Liver (tissue), 9 donors: ENCODE measurements around the gene PMM2. TPM values are rescaled to one million over a fixed set of nuclear protein-coding genes. Genes with fewer than 3 reads are reported as not detected.

Source experiments
- DNase-seq: peaks from one replicate; pipeline ENCODE4 v3.0.0-alpha.2; 2017; ENCODE audit warnings: low spot score
- H3K27ac ChIP-seq, 2 donors: one replicate each; pipeline ENCODE4 v1.7.0; 2013; ENCODE audit warnings: inconsistent platforms in 2 of 2, low read length in 2 of 2, control low read depth in 1 of 2, low read depth in 1 of 2, mild to moderate bottlenecking in 1 of 2
- H3K27me3 ChIP-seq, 4 donors: one replicate each; pipeline versions ENCODE4 v1.6.1 to v1.7.0; 2013; ENCODE audit warnings: low read length in 3 of 4, inconsistent platforms in 1 of 4, mild to moderate bottlenecking in 1 of 4, moderate library complexity in 1 of 4; ENCODE audit not compliant: control insufficient read depth in 4 of 4, insufficient read depth in 4 of 4
- H3K36me3 ChIP-seq, 4 donors: one replicate each; pipeline versions ENCODE4 v1.6.1 to v1.7.0; 2013; ENCODE audit warnings: low read length in 3 of 4, mild to moderate bottlenecking in 3 of 4, low read depth in 1 of 4, moderate library complexity in 1 of 4; ENCODE audit not compliant: control insufficient read depth in 4 of 4, insufficient read depth in 3 of 4
- H3K4me1 ChIP-seq, 4 donors: one replicate each; pipeline versions ENCODE4 v1.6.1 to v1.7.0; 2013; ENCODE audit warnings: low read length in 3 of 4, mild to moderate bottlenecking in 3 of 4, moderate library complexity in 1 of 4; ENCODE audit not compliant: control insufficient read depth in 4 of 4, insufficient read depth in 4 of 4
- H3K4me3 ChIP-seq, 3 donors: one replicate each; pipeline versions ENCODE4 v1.6.1 to v1.7.0; 2013; ENCODE audit warnings: low read length in 3 of 3, control low read depth in 1 of 3, low read depth in 1 of 3, mild to moderate bottlenecking in 1 of 3
- H3K9ac ChIP-seq, 2 donors: one replicate each; pipeline ENCODE4 v1.7.0; 2013; ENCODE audit warnings: low read length in 2 of 2, mild to moderate bottlenecking in 2 of 2, moderate library complexity in 2 of 2, control low read depth in 1 of 2, low read depth in 1 of 2
- H3K9me3 ChIP-seq, 4 donors: one replicate each; pipeline versions ENCODE4 v1.6.1 to v1.7.0; 2013; ENCODE audit warnings: low read length in 3 of 4; ENCODE audit not compliant: control insufficient read depth in 4 of 4
- EGR1 ChIP-seq, 2 donors: IDR thresholded peaks; 2 replicates each; pipeline ENCODE4 v1.6.1; 2016 to 2018; ENCODE audit warnings: antibody characterized with exemption in 2 of 2, low read depth in 2 of 2
- FOXA1 ChIP-seq: IDR thresholded peaks from 2 replicates; pipeline ENCODE4 v1.6.1; 2016; ENCODE audit warnings: antibody characterized with exemption
- GABPA ChIP-seq, 2 donors: IDR thresholded peaks in 1 of 2; conservative IDR thresholded peaks in 1 of 2; 2 replicates each; pipeline ENCODE4 v1.6.1; 2016; ENCODE audit warnings: antibody characterized with exemption in 2 of 2, mild to moderate bottlenecking in 1 of 2, moderate library complexity in 1 of 2
- HNF4A ChIP-seq, 2 donors: conservative IDR thresholded peaks; 2 replicates each; pipeline ENCODE4 v1.6.1; 2016; ENCODE audit warnings: antibody characterized with exemption in 2 of 2, mild to moderate bottlenecking in 2 of 2
- HNF4G ChIP-seq: IDR thresholded peaks from 2 replicates; pipeline ENCODE4 v1.6.1; 2016; ENCODE audit warnings: antibody characterized with exemption
- JUND ChIP-seq, 2 donors: IDR thresholded peaks; 2 replicates each; pipeline ENCODE4 v1.6.1; 2016; ENCODE audit warnings: antibody characterized with exemption in 2 of 2
- NR2F2 ChIP-seq: IDR thresholded peaks from 2 replicates; pipeline ENCODE4 v1.6.1; 2016; ENCODE audit warnings: antibody characterized with exemption
- RXRA ChIP-seq, 2 donors: IDR thresholded peaks; 2 replicates each; pipeline ENCODE4 v1.6.1; 2017 to 2018; ENCODE audit warnings: antibody characterized with exemption in 2 of 2, mild to moderate bottlenecking in 1 of 2
- SP1 ChIP-seq: IDR thresholded peaks from 2 replicates; pipeline ENCODE4 v1.6.1; 2018; ENCODE audit warnings: antibody characterized with exemption, mild to moderate bottlenecking
- TAF1 ChIP-seq: conservative IDR thresholded peaks from 2 replicates; pipeline ENCODE4 v1.6.1; 2016; ENCODE audit warnings: antibody characterized with exemption, mild to moderate bottlenecking
- YY1 ChIP-seq: IDR thresholded peaks from 2 replicates; pipeline ENCODE4 v1.6.1; 2016; ENCODE audit warnings: antibody characterized with exemption, mild to moderate bottlenecking
- WGBS: extraction: QIAGEN DNeasy Blood & Tissue Kit; methylation state at CpG from one replicate; pipeline ENCODE4 v1.1.7; 2013; 5-methylcytosine and 5-hydroxymethylcytosine counted together
- polyA plus RNA-seq, 2 donors: library from polyadenylated mRNA; stranded (reverse) in 1 of 2; unstranded in 1 of 2; fragments of 200-250 nt in 1 of 2; fragments of >200 nt in 1 of 2; fragmentation: Nextera tagmentation in 1 of 2; extraction: Ambion mirVana in 1 of 2; gene quantifications; one replicate each; pipeline versions ENCODE4 v1.2.1 to v1.2.3, GENCODE V29; 2013 to 2015
- total RNA-seq, 2 donors: library from RNA; depleted of rRNA; stranded (reverse); fragments of >200 nt; gene quantifications; one replicate each; pipeline ENCODE4 v1.2.3, GENCODE V29; 2014
- TF ChIP-seq, protein P1 (sequence below): IDR thresholded peaks from 2 replicates; pipeline ENCODE4 v1.6.1; 2016; ENCODE audit warnings: antibody characterized with exemption
- TF ChIP-seq, protein P2 (sequence below): fragments of 150-350 bp; IDR thresholded peaks from 2 replicates; pipeline ENCODE4 v1.5.1; 2017; ENCODE audit warnings: improper control_type of control experiment, low read depth, low read length; ENCODE audit not compliant: missing input control
- TF ChIP-seq, protein P3 (sequence below): IDR thresholded peaks from 2 replicates; pipeline ENCODE4 v1.6.1; 2016; ENCODE audit warnings: antibody characterized with exemption, mild to moderate bottlenecking
- TF ChIP-seq, protein P4 (sequence below): IDR thresholded peaks from 2 replicates; pipeline ENCODE4 v1.6.1; 2016; ENCODE audit warnings: antibody characterized with exemption
- donor health status: healthy.
- donor health status: healthy.
- donor health status: healthy.
- donor health status: healthy.
- donor health status: healthy.

Gene PMM2
- total and polyA plus RNA-seq, 4 donors = 6.8 to 38.9 (median 30.0) TPM

DNA sequence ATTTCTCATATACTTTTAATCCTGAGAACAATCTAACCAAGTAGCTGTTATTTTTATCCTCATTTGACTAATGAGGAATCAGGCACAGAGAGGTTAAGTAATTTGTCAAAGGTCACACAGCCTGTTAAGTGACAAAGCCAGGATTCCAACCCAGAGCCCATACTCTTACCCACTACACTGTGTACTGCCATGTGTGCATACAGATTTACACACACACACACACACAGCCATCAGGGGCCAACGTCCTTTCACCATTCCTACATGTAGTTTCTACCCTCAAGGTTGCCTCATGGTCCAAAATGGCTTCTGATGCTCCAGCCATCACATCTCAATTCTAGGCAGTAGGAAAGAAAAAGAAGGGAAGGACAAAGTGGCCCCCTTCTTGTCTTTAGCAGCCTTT lies 22.3 kb upstream of the PMM2 start:
- no peaks in the 10 kb centered on the region for H3K27me3 ChIP-seq
- WGBS = 96% methylated on average over 1 of the region's 1 CpG
- no peak for DNase-seq

DNA sequence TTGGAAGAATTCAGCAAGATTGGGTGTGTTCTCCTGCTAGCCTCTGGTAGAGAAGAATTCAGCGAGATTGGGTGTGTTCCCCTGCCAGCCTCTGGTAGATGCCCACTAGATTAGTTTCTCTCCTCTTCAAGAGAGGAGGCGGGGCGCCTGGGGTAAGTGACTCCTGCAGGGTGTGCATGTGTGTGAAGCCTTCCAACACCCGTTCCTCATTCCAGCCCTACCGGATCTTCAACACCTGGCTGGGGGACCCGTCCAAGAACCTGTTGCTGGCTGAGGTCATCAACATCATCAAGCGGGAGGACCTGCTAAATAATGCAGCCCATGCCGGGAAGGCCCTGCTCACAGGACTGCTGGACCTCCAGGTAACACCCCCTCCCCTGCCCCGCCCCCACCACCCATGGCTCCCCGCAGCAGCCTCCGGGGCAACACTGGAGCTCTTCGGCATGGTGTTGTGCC lies 21.5 kb upstream of the PMM2 start:
- H3K27ac ChIP-seq = no peak overlapping the region
- TF ChIP-seq, protein P1, sequence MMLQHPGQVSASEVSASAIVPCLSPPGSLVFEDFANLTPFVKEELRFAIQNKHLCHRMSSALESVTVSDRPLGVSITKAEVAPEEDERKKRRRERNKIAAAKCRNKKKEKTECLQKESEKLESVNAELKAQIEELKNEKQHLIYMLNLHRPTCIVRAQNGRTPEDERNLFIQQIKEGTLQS = no peak
- TF ChIP-seq GABPA (IDR thresholded peaks at IDR 0.05 in 1 of 2, conservative IDR thresholded peaks at IDR 0.05 in 1 of 2) = no peak
- no peak overlapping the region for H3K4me3 ChIP-seq
- no peaks in the 10 kb centered on the region for H3K27me3 ChIP-seq
- H3K36me3 ChIP-seq = peaks cover 24 to 89% (median 64%) of the 10 kb centered on the region in 4 donors
- no peaks in the 10 kb centered on the region for H3K9me3 ChIP-seq
- WGBS = 89% methylated on average over 12 of the region's 12 CpGs
- no peak overlapping the region for H3K9ac ChIP-seq
- no peak for DNase-seq
- H3K4me1 ChIP-seq = no peaks in the 10 kb centered on the region

More for the DNA sequence above, 22.3 kb upstream of the PMM2 start:
- TF ChIP-seq RXRA (IDR thresholded peaks at IDR 0.05) = no peak
- H3K9me3 ChIP-seq = no peaks in the 10 kb centered on the region
- H3K4me1 ChIP-seq = no peaks in the 10 kb centered on the region
- no peak overlapping the region for H3K4me3 ChIP-seq
- H3K36me3 ChIP-seq = peaks cover 24 to 87% (median 59%) of the 10 kb centered on the region in 4 donors
- H3K27ac ChIP-seq = no peak overlapping the region
- no peak overlapping the region for H3K9ac ChIP-seq

DNA sequence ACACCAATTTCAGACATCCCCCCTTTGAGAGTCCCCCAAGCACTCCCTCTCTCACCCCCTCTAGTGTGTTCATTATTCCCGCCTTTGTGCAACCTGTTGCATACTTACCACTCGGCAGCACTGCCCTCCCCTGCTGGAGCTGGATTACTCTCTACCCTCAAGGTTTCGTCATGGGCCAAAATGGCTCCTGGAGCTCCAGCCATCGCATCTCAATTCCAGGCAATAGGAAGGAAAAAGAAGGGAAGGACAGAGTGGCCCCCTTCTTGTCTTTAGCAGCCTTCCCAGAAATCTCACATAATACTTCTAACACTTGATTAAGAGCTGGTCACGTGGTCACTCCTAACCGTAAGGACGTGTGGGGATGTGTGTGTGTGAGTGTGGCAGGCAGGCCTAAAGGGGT lies 20.4 kb upstream of the PMM2 start:
- no peak overlapping the region for H3K27ac ChIP-seq

DNA sequence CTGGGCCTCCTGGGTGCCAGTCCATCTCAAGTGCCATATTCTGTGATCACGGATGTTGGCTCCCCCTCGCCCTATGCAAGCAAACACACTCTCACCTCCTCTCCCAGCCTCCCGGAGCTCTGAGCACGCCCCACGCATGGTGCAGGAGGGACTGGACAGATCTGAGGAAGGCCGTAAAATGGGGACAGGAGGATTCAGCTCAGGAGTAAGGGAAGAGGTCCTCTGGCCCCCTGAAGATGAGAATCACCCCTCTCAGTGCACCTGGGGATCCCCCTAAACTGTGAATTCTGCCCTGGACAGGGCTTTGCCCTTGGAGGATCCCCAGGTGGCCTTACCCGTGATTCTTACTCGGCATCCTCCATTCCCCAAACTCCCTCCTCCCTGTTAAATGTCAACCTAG lies 15.8 kb upstream of the PMM2 start:
- DNase-seq = no peak
- no peak for TF ChIP-seq RXRA (IDR thresholded peaks at IDR 0.05)
- TF ChIP-seq JUND (IDR thresholded peaks at IDR 0.05) = no peak
- no peak for TF ChIP-seq EGR1 (IDR thresholded peaks at IDR 0.05; ENCODE audit: low read depth in 2 of 2)
- TF ChIP-seq, protein P2, sequence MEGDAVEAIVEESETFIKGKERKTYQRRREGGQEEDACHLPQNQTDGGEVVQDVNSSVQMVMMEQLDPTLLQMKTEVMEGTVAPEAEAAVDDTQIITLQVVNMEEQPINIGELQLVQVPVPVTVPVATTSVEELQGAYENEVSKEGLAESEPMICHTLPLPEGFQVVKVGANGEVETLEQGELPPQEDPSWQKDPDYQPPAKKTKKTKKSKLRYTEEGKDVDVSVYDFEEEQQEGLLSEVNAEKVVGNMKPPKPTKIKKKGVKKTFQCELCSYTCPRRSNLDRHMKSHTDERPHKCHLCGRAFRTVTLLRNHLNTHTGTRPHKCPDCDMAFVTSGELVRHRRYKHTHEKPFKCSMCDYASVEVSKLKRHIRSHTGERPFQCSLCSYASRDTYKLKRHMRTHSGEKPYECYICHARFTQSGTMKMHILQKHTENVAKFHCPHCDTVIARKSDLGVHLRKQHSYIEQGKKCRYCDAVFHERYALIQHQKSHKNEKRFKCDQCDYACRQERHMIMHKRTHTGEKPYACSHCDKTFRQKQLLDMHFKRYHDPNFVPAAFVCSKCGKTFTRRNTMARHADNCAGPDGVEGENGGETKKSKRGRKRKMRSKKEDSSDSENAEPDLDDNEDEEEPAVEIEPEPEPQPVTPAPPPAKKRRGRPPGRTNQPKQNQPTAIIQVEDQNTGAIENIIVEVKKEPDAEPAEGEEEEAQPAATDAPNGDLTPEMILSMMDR = no peak
- no peak for TF ChIP-seq HNF4G
- TF ChIP-seq, protein P3, sequence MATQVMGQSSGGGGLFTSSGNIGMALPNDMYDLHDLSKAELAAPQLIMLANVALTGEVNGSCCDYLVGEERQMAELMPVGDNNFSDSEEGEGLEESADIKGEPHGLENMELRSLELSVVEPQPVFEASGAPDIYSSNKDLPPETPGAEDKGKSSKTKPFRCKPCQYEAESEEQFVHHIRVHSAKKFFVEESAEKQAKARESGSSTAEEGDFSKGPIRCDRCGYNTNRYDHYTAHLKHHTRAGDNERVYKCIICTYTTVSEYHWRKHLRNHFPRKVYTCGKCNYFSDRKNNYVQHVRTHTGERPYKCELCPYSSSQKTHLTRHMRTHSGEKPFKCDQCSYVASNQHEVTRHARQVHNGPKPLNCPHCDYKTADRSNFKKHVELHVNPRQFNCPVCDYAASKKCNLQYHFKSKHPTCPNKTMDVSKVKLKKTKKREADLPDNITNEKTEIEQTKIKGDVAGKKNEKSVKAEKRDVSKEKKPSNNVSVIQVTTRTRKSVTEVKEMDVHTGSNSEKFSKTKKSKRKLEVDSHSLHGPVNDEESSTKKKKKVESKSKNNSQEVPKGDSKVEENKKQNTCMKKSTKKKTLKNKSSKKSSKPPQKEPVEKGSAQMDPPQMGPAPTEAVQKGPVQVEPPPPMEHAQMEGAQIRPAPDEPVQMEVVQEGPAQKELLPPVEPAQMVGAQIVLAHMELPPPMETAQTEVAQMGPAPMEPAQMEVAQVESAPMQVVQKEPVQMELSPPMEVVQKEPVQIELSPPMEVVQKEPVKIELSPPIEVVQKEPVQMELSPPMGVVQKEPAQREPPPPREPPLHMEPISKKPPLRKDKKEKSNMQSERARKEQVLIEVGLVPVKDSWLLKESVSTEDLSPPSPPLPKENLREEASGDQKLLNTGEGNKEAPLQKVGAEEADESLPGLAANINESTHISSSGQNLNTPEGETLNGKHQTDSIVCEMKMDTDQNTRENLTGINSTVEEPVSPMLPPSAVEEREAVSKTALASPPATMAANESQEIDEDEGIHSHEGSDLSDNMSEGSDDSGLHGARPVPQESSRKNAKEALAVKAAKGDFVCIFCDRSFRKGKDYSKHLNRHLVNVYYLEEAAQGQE = no peak
- no peak for TF ChIP-seq GABPA (IDR thresholded peaks at IDR 0.05 in 1 of 2, conservative IDR thresholded peaks at IDR 0.05 in 1 of 2)
- no peak for TF ChIP-seq TAF1
- TF ChIP-seq, protein P4, sequence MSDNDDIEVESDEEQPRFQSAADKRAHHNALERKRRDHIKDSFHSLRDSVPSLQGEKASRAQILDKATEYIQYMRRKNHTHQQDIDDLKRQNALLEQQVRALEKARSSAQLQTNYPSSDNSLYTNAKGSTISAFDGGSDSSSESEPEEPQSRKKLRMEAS = no peak
- TF ChIP-seq HNF4A (conservative IDR thresholded peaks at IDR 0.05) = no peak
- no peak for TF ChIP-seq FOXA1
- TF ChIP-seq SP1 = no peak
- Histone ChIP-seq H3K27me3 (no peaks in the 10 kb centered on the region), H3K36me3 (peaks cover 11 to 64% (median 41%) of the 10 kb centered on the region in 4 donors), H3K4me3 (no peak overlapping the region), H3K4me1 (no peaks in the 10 kb centered on the region), H3K9me3 (no peaks in the 10 kb centered on the region), H3K9ac (no peak overlapping the region), H3K27ac (no peak overlapping the region)
- 94% methylated on average over 8 of the region's 8 CpGs for WGBS

More for the DNA sequence above, 20.4 kb upstream of the PMM2 start:
- no peaks in the 10 kb centered on the region for H3K4me1 ChIP-seq
- H3K36me3 ChIP-seq = peaks cover 22 to 86% (median 63%) of the 10 kb centered on the region in 4 donors
- WGBS = 85% methylated on average over 7 of the region's 7 CpGs
- no peaks in the 10 kb centered on the region for H3K9me3 ChIP-seq
- TF ChIP-seq YY1 = no peak
- TF ChIP-seq NR2F2 = no peak
- TF ChIP-seq, protein P1 = no peak
- TF ChIP-seq JUND (IDR thresholded peaks at IDR 0.05) = no peak
- no peak for TF ChIP-seq SP1
- TF ChIP-seq, protein P4 = no peak
- H3K27me3 ChIP-seq = no peaks in the 10 kb centered on the region
- H3K4me3 ChIP-seq = no peak overlapping the region
- no peak for DNase-seq
- H3K9ac ChIP-seq = no peak overlapping the region
